Left colon (tissue), 2 donors: ENCODE results near the gene PLPP1. TPM values are rescaled to one million over a fixed set of nuclear protein-coding genes. Genes with fewer than 3 reads are reported as not detected.
A peak's percentile ranks its signal among the peaks of the same experiment; 100 is the strongest.
"Not testable (repeated sequence)": the region's sequence is repeated elsewhere in the genome, so short reads cannot be mapped to it uniquely, and the experiment has no call there.

Source experiments
- ATAC-seq: fragments of 200-7000 bp; cut with Tn5 transposase; one replicate; pipeline ENCODE4 v1.9.1; 2020; ENCODE audit warnings: mild to moderate bottlenecking, moderate library complexity
- DNase-seq, 2 donors: peaks; one replicate each; pipeline ENCODE4 v3.0.0-alpha.2; 2020
- intact Hi-C, 2 donors: fragments of 100-400 bp; cut with DNase I in 1 of 2; cut with micrococcal nuclease in 1 of 2; formaldehyde crosslinking; loops; one replicate each; pipeline versions ENCODE4 v1.11.2 to v1.14.0; 2022; cut with DNase I, micrococcal nuclease
- total RNA-seq, 2 donors: library from RNA; stranded (reverse); fragmentation: NEBNext Ultra II Directional; extraction: Animal tissue kit (Norgen Biotek cat#: 25700); gene quantifications; one replicate each; pipeline ENCODE4 v1.2.1, GENCODE V29; 2021
- donor health status: DM: no; HTN: no; CAD: no.
- donor health status: DM: yes; HTN: yes; CAD: no.

PLPP1 gene
- total RNA-seq, 2 donors from 2014 or later = 69.7 to 109 TPM

GRCh38 chr5:55551904-55552303 lies 17.1 kb upstream of the PLPP1 start:
- intact Hi-C loops = no loop called here
- ATAC-seq (no peak), DNase-seq (no peak)

- no peak for ATAC-seq
- intact Hi-C loops = no loop called here
- DNase-seq = no peak
Observed at GRCh38 chr5:55551358-55551757, 16.6 kb upstream of the PLPP1 start.

- DNase-seq (no peak), ATAC-seq (no peak)
- intact Hi-C loops = no loop called here
Observed at GRCh38 chr5:55547781-55548180, 13.0 kb upstream of the PLPP1 start.

- DNase-seq = no peak
- ATAC-seq = peak; percentile 99
- intact Hi-C loops = no loop called here
Observed at GRCh38 chr5:55546947-55547346, 12.2 kb upstream of the PLPP1 start.

- intact Hi-C loops = no loop called here
- DNase-seq (no peak), ATAC-seq (no peak)
Observed at GRCh38 chr5:55544341-55544740, 9.6 kb upstream of the PLPP1 start.

- ATAC-seq = no peak
- no peak for DNase-seq
- intact Hi-C loops = no loop called here
Observed at GRCh38 chr5:55541056-55541635, 6.4 kb upstream of the PLPP1 start.

GRCh38 chr5:55540525-55540924 lies 5.8 kb upstream of the PLPP1 start:
- intact Hi-C loops = no loop called here
- ATAC-seq (no peak), DNase-seq (no peak)

- DNase-seq = no peak
- intact Hi-C loops = no loop called here
- ATAC-seq = no peak
Observed at GRCh38 chr5:55540024-55540423, 5.3 kb upstream of the PLPP1 start.

GRCh38 chr5:55538661-55539060 lies 3.9 kb upstream of the PLPP1 start:
- DNase-seq = no peak
- no peak for ATAC-seq
- intact Hi-C loops = no loop called here

- DNase-seq, intact Hi-C loops, ATAC-seq: not testable (repeated sequence)
Observed at GRCh38 chr5:55537315-55537714, 2.6 kb upstream of the PLPP1 start.

- intact Hi-C loops = no loop called here
- DNase-seq (no peak), ATAC-seq (peak; percentile 24)
Observed at GRCh38 chr5:55535199-55535905, 588 bp upstream of the PLPP1 start.

GRCh38 chr5:55533521-55534435 lies 986 bp downstream of the PLPP1 start:
- ATAC-seq = peak; percentile 58
- intact Hi-C loops = no loop called here
- DNase-seq = peak in 1 of 2 donors; percentile 54

- DNase-seq (no peak), ATAC-seq (no peak)
- intact Hi-C loops = no loop called here
Observed at GRCh38 chr5:55530669-55531068, 4.1 kb downstream of the PLPP1 start.

- no peak for ATAC-seq
- intact Hi-C loops = no loop called here
Observed at GRCh38 chr5:55524816-55525215, 9.9 kb downstream of the PLPP1 start.

GRCh38 chr5:55523293-55523692 lies 11.5 kb downstream of the PLPP1 start:
- intact Hi-C loops = no loop called here
- ATAC-seq (no peak), DNase-seq (no peak)

More at GRCh38 chr5:55524816-55525215, 9.9 kb downstream of the PLPP1 start:
- no peak for DNase-seq

GRCh38 chr5:55521881-55522280 lies 12.9 kb downstream of the PLPP1 start:
- intact Hi-C loops = no loop called here
- ATAC-seq (peak; percentile 21), DNase-seq (no peak)

GRCh38 chr5:55520117-55520839 lies 14.5 kb downstream of the PLPP1 start:
- intact Hi-C loops = no loop called here
- DNase-seq = no peak

GRCh38 chr5:55518831-55519390 lies 15.9 kb downstream of the PLPP1 start:
- peak; percentile 63 for ATAC-seq
- intact Hi-C loops = no loop called here

More at GRCh38 chr5:55520117-55520839, 14.5 kb downstream of the PLPP1 start:
- ATAC-seq = peak; percentile 66

GRCh38 chr5:55517804-55518203 lies 17.0 kb downstream of the PLPP1 start:
- DNase-seq = peak; percentile 64 to 81
- intact Hi-C loops = no loop called here
- ATAC-seq = peak; percentile 73

More at GRCh38 chr5:55518831-55519390, 15.9 kb downstream of the PLPP1 start:
- DNase-seq = no peak
